ENCODE measurements around the gene DNAJB2.

- TF ChIP-seq CTCF (IDR thresholded peaks at IDR 0.05; ENCODE audit: low read depth, low read length, poor library complexity, severe bottlenecking) (no peak), EZH2phosphoT487 (IDR thresholded peaks at IDR 0.05; ENCODE audit: borderline replicate concordance, low read length) (no peak)
These were observed 29.3 kb downstream of the DNAJB2 start for GRCh38 chr2:219308142-219309101.

All from DOHH2 (cell line).